HuH-7.5 (cell line): Measurements from ENCODE around the gene C16orf89.
"Not testable (repeated sequence)": the region's sequence is repeated elsewhere in the genome, so short reads cannot be mapped to it uniquely, and the experiment has no call there.

ENCODE experiments used
- DNase-seq: peaks from one replicate; pipeline ENCODE4 v3.0.0; 2011; ENCODE audit warnings: low spot score

Gene C16orf89, protein sequence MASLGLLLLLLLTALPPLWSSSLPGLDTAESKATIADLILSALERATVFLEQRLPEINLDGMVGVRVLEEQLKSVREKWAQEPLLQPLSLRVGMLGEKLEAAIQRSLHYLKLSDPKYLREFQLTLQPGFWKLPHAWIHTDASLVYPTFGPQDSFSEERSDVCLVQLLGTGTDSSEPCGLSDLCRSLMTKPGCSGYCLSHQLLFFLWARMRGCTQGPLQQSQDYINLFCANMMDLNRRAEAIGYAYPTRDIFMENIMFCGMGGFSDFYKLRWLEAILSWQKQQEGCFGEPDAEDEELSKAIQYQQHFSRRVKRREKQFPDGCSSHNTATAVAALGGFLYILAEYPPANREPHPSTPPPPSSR

DNA sequence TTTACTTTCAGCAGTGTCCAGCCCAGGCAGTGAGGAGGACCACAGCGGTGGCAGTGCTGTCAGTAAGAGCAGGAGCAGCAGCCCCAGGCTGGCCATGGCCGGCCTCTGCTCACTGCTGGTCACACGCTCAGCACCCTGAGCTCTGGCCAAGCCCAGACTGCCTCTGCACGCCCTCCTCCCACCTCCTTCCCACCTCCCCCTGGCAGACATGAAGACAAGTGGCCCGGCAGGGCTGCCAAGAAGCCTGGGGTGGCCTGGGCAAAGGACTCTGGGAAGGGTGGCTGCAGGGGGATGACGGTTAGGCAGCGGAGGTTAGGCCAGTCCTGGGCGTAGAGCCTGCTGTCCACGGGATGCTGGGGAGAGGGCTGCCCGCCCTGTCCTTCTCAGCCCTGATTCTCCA is at the start of gene C16orf89:
TSS of gene C16orf89 (minus strand) at position 144 of the 400 bp plus-strand sequence. CDS start at position 96, 48 bp downstream.
- no peak for DNase-seq

DNA sequence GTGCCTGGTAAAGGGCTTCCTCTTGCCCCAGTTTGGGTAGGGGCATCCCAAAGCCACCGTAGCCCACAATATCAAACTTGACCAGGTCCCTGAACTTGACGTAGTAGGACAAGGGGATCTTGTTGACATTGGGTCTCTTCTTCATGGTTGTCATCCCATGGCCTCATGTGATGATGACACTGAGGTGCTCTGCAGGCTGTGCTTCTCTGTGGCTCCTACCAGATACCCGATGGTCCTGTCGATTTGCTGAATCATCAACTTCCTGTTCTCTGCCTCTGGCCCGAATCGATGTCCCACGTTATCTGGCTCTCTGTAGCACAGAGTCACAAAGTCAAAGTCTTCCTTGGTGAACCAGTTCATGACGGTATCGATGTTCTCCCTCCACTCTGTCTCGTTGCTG is 45.2 kb upstream of the C16orf89 start:
- DNase-seq = not testable (repeated sequence)

DNA sequence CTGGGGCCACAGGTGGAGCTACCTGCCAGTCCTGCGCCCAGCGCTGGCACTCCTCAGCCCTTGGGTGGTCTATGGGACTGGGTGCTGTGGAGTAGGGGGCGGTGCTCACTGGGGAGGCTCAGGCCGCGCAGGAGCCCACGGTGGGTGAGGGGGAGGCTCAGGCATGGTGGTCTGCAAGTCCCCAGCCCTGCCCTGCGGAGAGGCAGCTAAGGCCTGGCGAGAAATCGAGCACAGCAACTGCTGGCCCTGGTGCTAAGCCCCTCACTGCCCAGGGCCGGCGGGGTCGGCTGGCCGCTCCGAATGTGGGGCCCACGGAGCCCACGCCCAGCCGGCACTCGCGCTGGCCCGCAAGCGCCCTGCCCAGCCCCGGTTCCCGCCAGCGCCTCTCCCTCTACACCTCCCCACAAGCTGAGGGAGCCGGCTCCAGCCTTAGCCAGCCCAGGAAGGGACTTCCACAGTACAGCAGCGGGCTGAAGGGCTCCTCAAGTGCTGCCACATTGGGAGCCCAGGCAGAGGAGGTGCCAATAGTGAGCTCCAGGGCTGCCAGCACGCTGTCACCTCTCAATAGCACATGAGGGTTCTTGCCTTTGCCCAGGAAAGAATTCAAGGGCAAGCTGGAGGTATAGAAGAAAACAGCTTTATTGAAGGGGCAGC is 42.9 kb upstream of the C16orf89 start:
- DNase-seq = no peak

DNA sequence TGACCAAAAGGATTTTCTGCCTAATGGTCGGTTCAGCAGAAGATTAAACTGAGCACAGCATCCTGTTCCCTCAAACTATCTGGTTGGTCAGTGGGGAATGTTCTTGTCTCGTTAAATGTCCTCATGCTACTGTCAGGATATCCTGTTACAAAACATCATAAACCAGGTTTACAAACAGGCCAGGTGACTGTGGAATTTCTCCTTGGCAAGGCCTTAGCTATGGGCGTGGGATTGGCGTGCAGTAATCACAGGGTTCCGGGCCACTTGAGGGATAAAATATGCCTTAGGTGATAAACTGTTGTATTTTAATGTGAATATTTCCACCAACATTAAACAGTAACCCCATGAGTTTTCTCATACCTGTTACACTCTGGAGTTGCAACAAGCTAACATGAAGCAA is 39.3 kb upstream of the C16orf89 start:
- DNase-seq = not testable (repeated sequence)

DNA sequence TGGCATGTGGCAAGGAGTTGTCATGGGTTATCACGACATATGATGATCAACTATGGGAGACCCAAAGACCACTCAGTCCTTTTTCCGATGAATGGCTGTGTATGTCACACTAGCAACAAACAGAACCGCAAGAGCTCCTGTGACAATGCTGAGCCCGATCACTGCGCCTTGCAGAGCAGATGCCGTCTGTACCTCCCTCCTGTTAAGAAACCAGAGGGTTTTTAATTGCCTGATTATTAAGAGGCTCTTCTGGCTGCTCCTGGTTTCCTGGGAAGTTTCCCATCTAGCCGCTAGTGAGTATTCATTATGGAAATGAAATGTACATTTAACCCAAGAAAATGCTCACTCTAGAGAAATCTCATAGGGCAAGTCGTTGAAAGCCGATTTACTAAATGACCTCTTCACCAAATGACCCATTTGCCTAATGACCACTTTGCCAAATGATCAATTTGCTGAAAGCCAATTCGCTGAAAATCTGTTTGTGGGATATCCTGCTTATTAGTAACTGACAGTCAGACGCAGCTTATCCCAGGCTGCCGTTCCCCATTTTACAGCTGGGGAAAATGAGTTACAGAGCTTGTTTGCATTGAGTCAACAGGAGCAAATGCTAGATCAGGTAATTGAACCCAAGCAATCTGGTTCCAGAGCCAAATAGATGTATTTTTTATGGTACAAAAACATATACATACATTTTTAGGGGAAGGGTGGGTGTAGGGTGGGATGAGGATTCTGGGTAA is 37.7 kb upstream of the C16orf89 start:
- not testable (repeated sequence) for DNase-seq

DNA sequence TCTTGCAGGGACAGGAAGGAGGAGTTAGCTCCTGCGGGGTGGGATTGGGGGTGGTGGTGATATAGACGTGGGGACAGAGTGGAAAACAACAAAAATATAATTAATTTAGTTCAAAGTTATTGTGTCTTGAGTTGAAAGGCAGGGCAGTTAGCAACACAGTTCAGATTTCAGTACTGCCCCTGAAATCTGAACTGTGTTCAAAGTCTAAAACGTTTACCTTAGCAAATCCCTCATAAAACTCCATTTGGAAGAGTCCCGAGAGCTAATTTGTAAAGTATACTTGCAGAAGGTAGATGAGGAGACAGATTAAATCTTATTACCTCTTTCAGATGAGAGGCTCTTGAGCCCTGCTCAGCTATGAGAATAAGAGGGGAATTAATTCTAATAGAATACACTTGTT is 33.4 kb upstream of the C16orf89 start:
- not testable (repeated sequence) for DNase-seq

DNA sequence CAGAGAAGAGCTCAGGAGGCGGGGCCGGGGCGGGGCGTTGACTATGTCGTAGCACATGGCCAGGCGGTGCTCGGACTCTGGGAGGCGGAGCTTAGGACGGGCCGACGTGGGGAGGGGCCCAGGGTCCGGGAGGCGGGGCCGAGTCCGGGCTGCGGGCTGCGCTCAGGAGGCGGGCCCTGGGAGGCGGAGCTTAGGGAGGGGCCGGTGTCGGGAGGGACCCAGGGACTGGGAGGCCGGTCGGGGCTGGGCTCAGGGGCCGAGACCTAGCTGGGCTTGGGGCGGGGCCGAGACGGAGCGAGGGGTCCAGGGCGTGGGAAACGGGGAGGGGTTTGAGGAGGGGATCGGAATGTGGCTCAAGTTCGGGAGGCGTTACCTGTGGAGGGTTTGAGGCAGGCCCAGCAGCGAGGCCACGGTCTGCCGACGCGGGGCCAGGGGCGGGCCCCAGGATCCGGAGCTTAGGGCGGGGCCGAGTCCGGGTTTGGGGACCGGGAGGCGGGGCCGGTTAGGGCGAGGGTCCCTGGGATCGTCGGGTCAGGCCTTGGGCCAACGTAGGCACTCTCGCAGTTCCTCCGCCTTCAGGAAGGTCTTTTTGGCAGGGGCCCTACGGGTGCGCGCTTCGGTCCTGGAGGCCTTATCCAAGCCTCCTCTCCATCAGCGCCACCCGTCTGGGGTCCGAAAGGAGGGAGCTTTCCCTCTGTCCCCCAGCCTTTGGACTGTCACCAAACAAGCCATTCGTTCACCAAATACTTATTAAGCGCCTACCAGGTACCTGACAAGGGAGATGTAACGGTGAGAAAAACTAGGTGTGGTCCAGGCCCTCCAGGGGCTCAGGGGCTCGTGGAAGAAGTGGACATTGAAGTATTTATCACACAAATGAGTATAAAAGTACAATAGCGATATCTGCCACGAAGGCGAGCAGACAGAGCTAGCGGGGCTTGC is 32.7 kb upstream of the C16orf89 start:
- not testable (repeated sequence) for DNase-seq

DNA sequence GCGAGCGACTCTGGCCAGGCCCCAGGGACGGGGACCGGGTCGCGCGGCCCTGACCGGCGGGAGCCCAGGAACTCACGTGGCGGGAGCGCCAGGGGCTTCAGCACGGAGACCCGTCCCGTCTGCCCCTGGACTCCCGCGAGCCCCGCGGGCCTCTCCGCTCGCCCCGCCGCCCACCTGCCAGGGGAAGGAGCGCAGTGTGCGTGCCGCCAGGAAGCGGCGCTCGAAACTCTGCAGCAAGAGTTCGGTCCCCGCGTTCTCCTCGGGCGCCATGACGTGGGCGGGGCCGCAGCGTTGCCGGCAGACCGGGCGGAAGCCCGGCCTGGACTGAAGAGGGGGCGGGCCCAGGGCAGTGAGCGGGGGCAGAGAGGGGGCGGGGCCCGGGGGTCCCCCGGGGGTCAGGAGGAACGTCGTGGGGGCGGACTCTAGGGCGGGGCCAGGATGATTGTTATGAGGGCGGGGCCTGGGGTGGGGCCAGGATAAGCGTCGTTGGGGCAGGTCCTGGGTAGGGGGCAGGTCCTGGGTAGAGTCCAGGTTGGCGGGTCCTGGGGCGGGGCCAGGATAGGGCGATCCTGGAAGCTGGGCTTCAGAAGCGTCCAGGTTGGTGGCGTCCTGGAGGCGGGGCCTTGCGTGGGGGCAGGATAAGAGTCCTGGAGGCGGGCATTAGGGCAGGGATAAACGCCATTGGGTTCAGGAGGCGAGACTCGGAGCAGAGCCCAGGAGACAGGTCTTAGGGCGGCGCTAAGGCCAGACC is 31.9 kb upstream of the C16orf89 start, which contains the start of gene EEF2KMT:
TSS of gene EEF2KMT (minus strand) at position 326 of the 751 bp plus-strand sequence. CDS start at position 270, 56 bp downstream.
- peak; percentile 60 for DNase-seq

DNA sequence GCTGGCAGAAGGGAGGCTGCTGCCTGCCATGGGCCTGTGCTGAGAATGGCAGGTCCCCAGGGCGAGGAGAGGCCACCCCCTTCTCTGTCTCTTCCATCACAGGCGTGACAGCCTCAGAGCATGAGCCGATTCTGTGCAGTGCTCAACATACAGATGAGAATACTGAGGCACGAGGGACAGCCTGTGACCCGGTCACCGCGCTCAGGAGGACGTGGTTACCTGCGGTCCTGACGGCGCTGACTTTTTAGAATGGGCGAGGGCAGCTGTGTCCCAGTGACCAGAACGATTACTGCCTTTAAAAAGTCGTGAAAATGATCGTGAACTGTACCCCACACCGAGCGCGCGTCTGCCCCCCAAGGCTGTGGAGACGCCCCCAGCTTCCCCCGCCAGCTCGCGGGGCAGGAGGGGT is 31.3 kb upstream of the C16orf89 start:
- not testable (repeated sequence) for DNase-seq

DNA sequence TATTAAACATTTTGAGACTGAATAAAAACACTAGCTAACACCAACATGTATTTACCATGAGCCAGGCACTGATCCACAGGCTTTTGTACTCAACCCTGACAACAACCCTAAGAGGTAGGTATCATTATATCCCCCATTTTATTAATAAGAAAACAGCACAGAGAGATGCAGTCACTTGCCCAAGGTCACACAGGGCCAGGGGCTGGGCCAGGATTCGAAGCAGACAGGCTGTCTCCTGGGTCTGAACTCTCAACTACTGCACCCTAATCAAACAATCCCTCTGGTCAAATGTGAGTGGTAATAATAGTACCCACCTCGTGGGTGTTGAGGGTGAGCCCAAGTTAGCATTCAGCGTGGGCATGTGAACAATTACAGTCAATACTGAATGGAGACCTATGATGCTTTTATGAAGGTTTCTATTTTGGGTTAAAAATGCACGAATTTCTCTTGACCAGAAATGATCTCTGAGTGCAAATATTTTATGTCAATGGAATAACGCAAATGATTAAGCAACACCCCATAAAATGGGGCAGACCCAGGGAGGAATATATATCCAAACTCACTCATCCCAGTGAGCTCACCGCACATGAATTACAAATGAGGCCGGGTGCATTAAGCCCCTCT is 30.8 kb upstream of the C16orf89 start:
- DNase-seq = not testable (repeated sequence)

DNA sequence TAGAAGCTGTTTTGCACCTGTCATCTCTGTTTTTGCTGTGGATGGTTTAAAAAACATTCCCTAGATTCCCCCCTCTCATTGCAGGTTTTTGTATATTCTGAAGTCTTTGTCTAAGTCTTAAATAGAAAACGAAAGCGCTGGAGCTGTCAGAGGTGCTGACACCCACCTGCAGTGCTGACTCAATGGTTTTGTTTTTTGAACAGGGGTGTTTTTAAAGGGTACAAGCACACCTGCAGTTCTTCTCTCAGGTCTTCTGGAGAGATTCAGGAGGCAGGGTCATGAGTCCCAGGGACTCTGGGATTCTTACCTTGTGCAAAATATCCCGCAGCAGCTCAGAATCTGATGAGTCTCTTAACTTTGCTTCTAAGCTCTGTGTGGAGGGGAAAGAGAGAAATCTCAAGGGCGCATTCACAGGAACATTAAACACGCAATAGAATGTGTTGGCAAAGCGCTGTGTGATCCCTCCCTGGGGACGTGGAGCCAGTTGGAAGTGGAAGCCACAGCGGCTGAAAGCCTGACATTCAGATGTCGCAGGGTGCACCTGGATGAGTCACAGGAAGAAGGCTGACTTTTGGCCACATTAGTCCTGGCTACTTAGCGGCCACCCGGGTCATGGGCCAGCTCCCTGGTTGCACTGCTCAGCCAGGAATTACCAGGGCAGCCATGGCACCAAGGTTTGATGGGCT is 29.5 kb upstream of the C16orf89 start:
- not testable (repeated sequence) for DNase-seq

DNA sequence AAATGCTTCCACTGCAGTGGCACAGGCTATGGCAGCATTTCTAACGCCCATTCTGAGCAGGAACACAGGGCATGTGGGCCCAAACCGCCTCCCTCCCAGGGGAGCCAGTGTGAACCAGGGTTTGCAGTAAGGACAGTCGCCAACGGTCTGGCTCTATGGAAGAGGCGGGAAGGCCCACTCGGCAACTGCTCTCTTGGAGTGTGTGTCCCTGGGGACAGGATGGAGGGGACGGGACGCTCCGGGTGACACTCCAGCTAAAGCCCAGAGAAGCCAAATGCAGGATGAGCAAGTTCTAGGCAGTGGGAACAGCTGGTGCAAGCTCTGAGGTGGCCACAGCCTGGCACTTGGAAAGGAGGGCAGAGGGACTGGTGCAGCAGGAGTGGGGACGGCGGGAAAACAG is 28.0 kb upstream of the C16orf89 start:
- not testable (repeated sequence) for DNase-seq

DNA sequence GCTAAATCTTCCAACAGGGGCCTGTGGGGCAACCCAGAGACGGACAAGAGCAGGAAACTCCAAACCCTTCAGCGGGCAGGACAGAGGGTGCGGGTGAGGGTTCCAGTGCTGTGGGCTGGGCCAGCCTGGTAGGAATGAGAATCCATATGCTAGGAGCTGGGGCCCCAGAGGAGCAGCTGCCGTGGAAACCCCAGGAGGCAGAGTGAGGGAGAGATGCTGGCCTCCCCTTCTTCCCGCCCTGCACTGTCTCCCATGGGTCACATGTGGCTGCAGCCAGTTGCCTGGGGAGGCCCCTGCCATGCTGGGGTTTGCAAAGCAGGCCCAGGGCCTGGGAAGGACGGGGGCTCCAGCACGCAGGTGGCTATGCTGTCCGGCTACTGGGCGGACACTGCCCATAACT is 27.3 kb upstream of the C16orf89 start:
- not testable (repeated sequence) for DNase-seq

DNA sequence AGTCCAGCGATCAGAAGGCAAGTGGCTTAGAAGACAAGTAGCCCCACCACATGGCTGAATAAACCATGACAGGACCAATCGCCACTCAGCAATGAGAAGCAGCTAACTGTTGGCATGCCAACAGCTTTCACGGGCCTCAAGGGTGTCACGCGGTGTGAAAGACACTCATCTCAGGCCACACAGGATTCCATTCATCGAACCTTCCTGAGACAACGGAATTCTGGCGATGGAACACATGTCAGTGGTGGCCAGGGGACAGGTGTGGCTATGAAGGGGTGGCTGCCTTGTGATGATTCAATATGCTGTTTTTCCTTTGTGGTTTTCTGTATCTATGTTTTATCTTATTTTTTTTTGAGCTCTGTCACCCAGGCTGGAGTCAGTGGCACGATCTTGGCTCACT is 24.8 kb upstream of the C16orf89 start:
- not testable (repeated sequence) for DNase-seq

DNA sequence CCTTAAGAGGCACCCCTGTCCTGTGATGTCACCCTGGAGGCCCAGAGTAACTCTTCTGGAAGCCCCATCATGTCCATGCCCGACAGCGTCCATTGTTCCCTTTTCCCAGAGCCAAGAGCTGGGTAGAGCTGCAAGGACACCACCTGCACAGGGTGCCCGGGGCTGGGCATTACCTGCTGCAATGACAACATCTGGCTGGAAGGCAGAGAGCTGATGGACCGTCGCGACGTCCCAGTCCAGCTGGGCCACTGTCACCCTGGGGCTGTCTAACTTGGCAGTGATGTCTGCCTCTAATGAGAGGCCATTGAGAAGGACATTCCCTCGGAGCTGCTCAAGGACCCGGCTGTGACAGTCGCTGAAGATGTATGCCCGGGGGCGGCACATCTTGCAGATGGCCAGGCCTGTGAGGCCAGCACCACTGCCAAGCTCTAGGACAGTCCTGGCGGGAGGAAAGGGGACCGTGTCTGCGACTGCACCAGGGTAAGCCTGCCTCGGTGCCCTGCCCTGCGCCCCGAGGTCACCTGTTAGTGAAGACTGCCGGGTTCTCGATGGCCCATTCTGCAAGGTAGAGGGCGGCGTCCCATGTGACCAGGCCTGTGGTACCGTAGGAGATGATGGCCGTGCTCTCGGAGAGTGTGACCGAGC is 24.3 kb upstream of the C16orf89 start:
- DNase-seq = not testable (repeated sequence)

DNA sequence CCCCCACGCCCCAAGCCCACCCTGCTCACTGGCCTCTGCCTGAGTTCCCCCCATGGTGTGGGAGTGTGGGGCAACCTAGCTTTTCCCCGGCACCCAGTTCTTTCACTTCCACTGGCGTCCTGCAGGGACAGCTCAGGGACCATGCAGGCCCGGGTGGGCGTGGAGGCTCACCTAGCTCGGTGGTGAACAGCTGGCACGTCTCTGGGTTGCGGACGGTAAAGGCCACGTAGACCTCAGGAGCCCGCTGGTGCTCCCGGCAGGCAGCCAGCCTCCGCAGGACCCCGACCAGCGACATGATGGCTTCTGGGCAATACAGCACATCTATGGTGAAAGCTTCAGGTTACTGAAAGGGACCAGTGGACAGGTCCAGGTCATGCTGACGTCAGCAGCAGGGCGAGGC is 23.2 kb upstream of the C16orf89 start:
- not testable (repeated sequence) for DNase-seq

DNA sequence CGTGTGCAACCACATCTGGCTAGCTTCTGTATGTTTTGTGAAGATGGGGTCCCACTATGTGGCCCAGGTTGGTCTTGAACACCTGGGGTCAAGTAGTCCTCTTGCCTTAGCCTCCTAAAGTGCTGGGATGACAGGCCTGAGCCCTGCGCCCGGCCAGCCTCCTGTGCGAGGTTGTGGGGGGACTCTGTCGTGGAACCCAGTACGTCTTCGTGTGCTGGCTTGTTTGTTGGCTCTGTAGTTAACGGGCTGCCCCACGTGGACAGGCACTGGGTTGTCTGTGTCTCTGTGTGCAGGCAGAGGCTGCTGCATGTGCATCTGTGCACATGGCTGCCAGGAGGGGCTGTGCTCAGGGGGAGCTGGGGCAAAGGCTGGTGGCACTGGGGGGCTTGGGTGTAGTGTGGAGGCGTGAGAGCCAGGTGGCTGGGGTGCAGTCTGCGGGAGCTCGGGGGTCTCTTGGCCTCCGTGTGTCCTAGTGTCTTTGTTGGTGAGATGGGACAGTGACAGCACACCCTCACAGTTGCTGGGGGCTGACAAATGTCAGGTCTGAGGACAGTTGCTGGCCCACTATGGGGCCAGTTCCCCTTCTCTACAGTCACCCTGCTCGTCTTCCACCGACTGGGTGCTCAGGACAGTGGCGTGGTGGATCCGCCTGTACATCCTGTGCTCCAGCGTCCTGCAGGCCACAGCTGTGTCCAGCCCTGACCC is 22.5 kb upstream of the C16orf89 start:
- not testable (repeated sequence) for DNase-seq

DNA sequence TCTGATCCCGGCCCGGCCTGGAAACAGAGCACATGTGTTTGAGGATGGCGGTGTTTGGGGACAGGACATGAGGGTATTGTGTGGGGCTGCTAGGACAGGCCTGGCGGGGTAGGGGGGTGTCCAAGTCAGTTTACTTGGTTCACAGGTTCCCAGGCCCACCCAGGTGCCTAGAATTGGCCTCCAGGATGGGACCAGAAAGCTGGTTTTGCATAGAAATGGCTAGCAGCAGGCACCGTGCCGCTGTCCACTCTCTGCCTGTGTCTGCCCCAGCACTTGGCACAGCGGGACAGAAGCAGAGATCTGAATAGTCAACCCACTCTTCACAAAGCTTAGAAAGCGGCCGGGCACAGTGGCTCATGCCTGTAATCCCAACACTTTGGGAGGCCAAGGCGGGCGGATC is 20.0 kb upstream of the C16orf89 start:
- DNase-seq = not testable (repeated sequence)
